Smooth muscle cell (in vitro differentiated cells): ENCODE results near the gene SMARCD1. TPM values are rescaled to one million over a fixed set of nuclear protein-coding genes. Genes with fewer than 3 reads are reported as not detected.
"Not testable (repeated sequence)": the region's sequence is repeated elsewhere in the genome, so short reads cannot be mapped to it uniquely, and the experiment has no call there.

ENCODE experiments used
- DNase-seq: peaks from one replicate; lab custom pipeline; 2025; ENCODE audit not compliant: unreplicated experiment; lab: John Stamatoyannopoulos, UW
- H2AFZ ChIP-seq: fragments of 200-600 bp; sonication (generic); 2 replicates; pipeline ENCODE4 v1.6.0; 2016; ENCODE audit warnings: antibody characterized with exemption, low read depth, mild to moderate bottlenecking
- H3F3A ChIP-seq: fragments of 200-600 bp; sonication (generic); 2 replicates; pipeline ENCODE4 v1.6.0; 2017; ENCODE audit warnings: antibody characterized with exemption, low read depth
- H3K27ac ChIP-seq: fragments of 200-600 bp; sonication (generic); 2 replicates; pipeline ENCODE4 v1.5.1; 2016; ENCODE audit warnings: low read depth, mild to moderate bottlenecking
- H3K27me3 ChIP-seq: fragments of 200-600 bp; sonication (generic); 2 replicates; pipeline ENCODE4 v1.6.1; 2016; ENCODE audit warnings: low read depth, mild to moderate bottlenecking
- H3K36me3 ChIP-seq: fragments of 200-600 bp; sonication (generic); 2 replicates; pipeline ENCODE4 v1.5.1; 2016; ENCODE audit warnings: low read depth
- H3K4me1 ChIP-seq: fragments of 200-600 bp; sonication (generic); 2 replicates; pipeline ENCODE4 v1.5.1; 2016; ENCODE audit warnings: low read depth
- H3K4me2 ChIP-seq: fragments of 200-600 bp; sonication (generic); 2 replicates; pipeline ENCODE4 v1.6.0; 2016; ENCODE audit warnings: mild to moderate bottlenecking
- H3K4me3 ChIP-seq: fragments of 200-600 bp; sonication (generic); 2 replicates; pipeline ENCODE4 v1.5.1; 2016; ENCODE audit warnings: mild to moderate bottlenecking
- H3K79me2 ChIP-seq: fragments of 200-600 bp; sonication (generic); 2 replicates; pipeline ENCODE4 v1.6.0; 2016; ENCODE audit warnings: low read depth, mild to moderate bottlenecking
- H3K9ac ChIP-seq: fragments of 200-600 bp; sonication (generic); 2 replicates; pipeline ENCODE4 v1.6.0; 2016; ENCODE audit warnings: low read depth
- H3K9me3 ChIP-seq: fragments of 200-600 bp; sonication (generic); replicated peaks from 2 replicates; pipeline ENCODE4 v1.5.1; 2016; ENCODE audit warnings: low read depth
- H4K20me1 ChIP-seq: fragments of 200-600 bp; sonication (generic); 2 replicates; pipeline ENCODE4 v1.6.0; 2016; ENCODE audit warnings: low read depth
- CTCF ChIP-seq: fragments of 200-600 bp; sonication (generic); IDR thresholded peaks from 2 replicates; pipeline ENCODE4 v1.5.1; 2017; ENCODE audit warnings: borderline replicate concordance, mild to moderate bottlenecking, antibody characterized with exemption; ENCODE audit not compliant: insufficient read depth, poor library complexity, severe bottlenecking
- WGBS: methylation state at CpG from one replicate; pipeline ENCODE4 v1.1.7; 2016; ENCODE audit warnings: low lambda C conversion rate; 5-methylcytosine and 5-hydroxymethylcytosine counted together
- polyA plus RNA-seq: library from polyadenylated mRNA; unstranded; fragments of >200 nt; fragmentation: Nextera tagmentation; extraction: Ambion mirVana; gene quantifications from 2 replicates; pipeline ENCODE4 v1.2.1, GENCODE V29; 2016
- total RNA-seq: library from RNA; depleted of rRNA; stranded (reverse); fragments of >200 nt; gene quantifications from 2 replicates; pipeline ENCODE4 v1.2.3, GENCODE V29; 2014

SMARCD1 gene
- total and polyA plus RNA-seq, 2 experiments from 2014 or later, result 24.1 to 39.6 TPM

- no peaks in the 10 kb centered on the region for H3K4me1 ChIP-seq
- no peak overlapping the region for H3K9ac ChIP-seq
- H3F3A ChIP-seq, result peaks cover 5% of the 10 kb centered on the region
- TF ChIP-seq CTCF, result no peak
- no peaks in the 10 kb centered on the region for H3K27me3 ChIP-seq
- no peak overlapping the region for H3K27ac ChIP-seq
- no peaks in the 10 kb centered on the region for H4K20me1 ChIP-seq
- no peak overlapping the region for H3K4me2 ChIP-seq
- no peaks in the 10 kb centered on the region for H3K9me3 ChIP-seq
- H3K4me3 ChIP-seq, result no peak overlapping the region
- H3K79me2 ChIP-seq, result peaks cover 5% of the 10 kb centered on the region
- no peaks in the 10 kb centered on the region for H3K36me3 ChIP-seq
- H2AFZ ChIP-seq, result no peak overlapping the region
- DNase-seq, result no peak
- 69% methylated on average over 3 of the region's 5 CpGs for WGBS
Observed at GRCh38 chr12:50079771-50080170, 5.4 kb upstream of the SMARCD1 start.

- no peaks in the 10 kb centered on the region for H3K27me3 ChIP-seq
- H3F3A ChIP-seq, result peaks cover 6% of the 10 kb centered on the region
- H4K20me1 ChIP-seq, result peaks cover 6% of the 10 kb centered on the region
- H3K4me2 ChIP-seq, result no peak overlapping the region
- peaks cover 5% of the 10 kb centered on the region for H3K79me2 ChIP-seq
- H3K9ac ChIP-seq, result no peak overlapping the region
- TF ChIP-seq CTCF, result no peak
- no peak for DNase-seq
- no peaks in the 10 kb centered on the region for H3K36me3 ChIP-seq
- no peak overlapping the region for H3K4me3 ChIP-seq
- H3K9me3 ChIP-seq, result no peaks in the 10 kb centered on the region
- no peak overlapping the region for H2AFZ ChIP-seq
- no peaks in the 10 kb centered on the region for H3K4me1 ChIP-seq
- H3K27ac ChIP-seq, result no peak overlapping the region
- WGBS, result 59% methylated on average over 35 of the region's 46 CpGs
Observed at GRCh38 chr12:50081096-50081808, 3.9 kb upstream of the SMARCD1 start.

- Histone ChIP-seq H3K9me3 (no peaks in the 10 kb centered on the region), H3K9ac (no peak overlapping the region), H3K4me2 (no peak overlapping the region), H3F3A (peaks cover 8% of the 10 kb centered on the region), H3K79me2 (peaks cover 5% of the 10 kb centered on the region), H3K4me1 (no peaks in the 10 kb centered on the region), H3K27ac (no peak overlapping the region), H2AFZ (no peak overlapping the region), H3K27me3 (no peaks in the 10 kb centered on the region), H3K4me3 (no peak overlapping the region), H3K36me3 (no peaks in the 10 kb centered on the region), H4K20me1 (peaks cover 7% of the 10 kb centered on the region)
- DNase-seq, result no peak
- TF ChIP-seq CTCF, result no peak
- WGBS, result 89% methylated on average over 7 of the region's 7 CpGs
Observed at GRCh38 chr12:50082644-50083043, 2.5 kb upstream of the SMARCD1 start.

GRCh38 chr12:50083301-50083700, 1.8 kb upstream of the SMARCD1 start:
- no peak for TF ChIP-seq CTCF
- no peak overlapping the region for H2AFZ ChIP-seq
- H3K4me3 ChIP-seq, result no peak overlapping the region
- DNase-seq, result no peak
- no peaks in the 10 kb centered on the region for H3K9me3 ChIP-seq
- H3K36me3 ChIP-seq, result no peaks in the 10 kb centered on the region
- H3K9ac ChIP-seq, result no peak overlapping the region
- peaks cover 14% of the 10 kb centered on the region for H4K20me1 ChIP-seq
- 100% methylated on average over 1 of the region's 1 CpG for WGBS
- peaks cover 5% of the 10 kb centered on the region for H3K79me2 ChIP-seq
- H3K27ac ChIP-seq, result no peak overlapping the region
- H3K4me1 ChIP-seq, result no peaks in the 10 kb centered on the region
- peaks cover 13% of the 10 kb centered on the region for H3F3A ChIP-seq
- H3K4me2 ChIP-seq, result no peak overlapping the region
- H3K27me3 ChIP-seq, result no peaks in the 10 kb centered on the region

- not testable (repeated sequence) for H3K79me2 ChIP-seq
Observed at GRCh38 chr12:50084409-50084774, 750 bp upstream of the SMARCD1 start.

More at GRCh38 chr12:50084409-50084774, 750 bp upstream of the SMARCD1 start:
- not testable (repeated sequence) for DNase-seq, H3K36me3 ChIP-seq, H3K9me3 ChIP-seq, H3K27me3 ChIP-seq, H3K4me1 ChIP-seq
- Histone ChIP-seq H3K27ac (peak overlapping the region; percentile 77), H3F3A (peaks cover 13% of the 10 kb centered on the region), H3K4me3 (peak overlapping the region; percentile 95), H3K9ac (peak overlapping the region; percentile 90), H3K4me2 (peak overlapping the region; percentile 97), H4K20me1 (peaks cover 23% of the 10 kb centered on the region), H2AFZ (peak overlapping the region; percentile 91)
- WGBS, result 70% methylated on average over 7 of the region's 7 CpGs
